GM18505 (cell line): ENCODE results near the gene MAPK8.

ENCODE experiments used
- ATAC-seq: cut with Tn5 transposase; IDR thresholded peaks from one replicate; pipeline ENCODE4 v1.9.1; 2021; ENCODE audit not compliant: unreplicated experiment
- POLR2A ChIP-seq: IDR thresholded peaks from 4 replicates; pipeline ENCODE4 v1.6.1; 2011; ENCODE audit warnings: borderline replicate concordance; ENCODE audit not compliant: insufficient read depth, insufficient read length; ENCODE audit errors: extremely low read depth

MAPK8 gene

GRCh38 chr10:48439031-48439430 lies 132.6 kb downstream of the MAPK8 start:
- TF ChIP-seq POLR2A: no peak
- ATAC-seq: no peak

DNA sequence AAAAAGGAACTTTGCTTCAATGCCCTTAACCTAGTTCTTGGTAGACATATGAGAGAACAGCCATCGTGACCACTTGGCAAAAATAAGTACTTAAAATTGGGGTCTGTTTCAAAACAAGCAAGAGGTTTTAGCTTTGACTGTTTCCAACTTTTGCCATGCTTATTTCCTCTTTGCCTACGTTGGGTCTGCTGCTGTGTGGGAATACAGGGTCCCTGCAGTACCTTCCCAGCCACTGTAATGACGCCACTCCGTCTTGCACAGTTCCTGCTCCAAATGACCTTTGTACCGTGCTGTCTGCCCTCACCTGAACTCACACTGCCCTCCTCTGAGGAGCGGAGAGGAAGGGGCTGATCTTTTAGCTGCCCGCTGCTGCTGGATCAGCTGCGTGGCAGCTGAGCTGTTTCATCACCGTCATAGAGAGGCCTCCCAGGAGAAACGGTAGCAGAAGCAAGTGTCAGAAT lies 133.1 kb downstream of the MAPK8 start:
- ATAC-seq: no peak
- TF ChIP-seq POLR2A: no peak

- TF ChIP-seq POLR2A: no peak
- ATAC-seq: no peak
Observed at GRCh38 chr10:48440771-48441170, 134.3 kb downstream of the MAPK8 start.

DNA sequence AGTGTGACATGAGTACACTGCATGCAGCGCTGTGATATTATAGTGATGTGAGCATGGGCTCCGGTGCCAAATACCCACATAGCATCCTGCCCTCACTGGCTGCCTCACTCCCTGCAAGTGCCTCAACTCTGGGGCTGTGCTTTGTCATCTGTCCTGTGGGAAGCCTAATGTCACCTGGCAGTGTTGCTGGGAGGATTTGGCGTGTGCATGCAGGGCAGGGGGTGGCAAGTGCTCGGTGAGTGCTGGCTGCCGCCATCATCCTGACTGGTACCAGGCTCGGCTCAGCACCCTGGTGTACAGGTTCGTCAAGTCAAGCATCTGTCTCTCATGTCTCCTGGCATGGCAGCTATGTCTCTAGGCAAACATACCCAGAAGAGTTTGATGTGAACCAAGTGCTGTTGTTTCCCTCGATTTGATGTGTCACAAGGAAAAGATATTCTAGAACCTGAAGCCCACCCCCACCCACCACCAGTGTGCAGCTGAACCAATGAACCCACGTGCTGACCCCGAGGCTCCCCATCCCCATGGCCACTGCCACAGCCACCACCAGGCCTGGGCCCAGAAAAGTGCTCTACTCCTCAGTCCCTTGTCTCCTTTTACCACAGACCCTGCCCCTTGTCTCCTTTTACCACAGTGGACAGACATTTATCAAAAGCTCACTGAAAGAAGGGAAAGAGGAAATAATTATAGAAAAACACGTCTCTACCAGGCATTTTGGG lies 135.8 kb downstream of the MAPK8 start:
- no peak for ATAC-seq
- TF ChIP-seq POLR2A: no peak

DNA sequence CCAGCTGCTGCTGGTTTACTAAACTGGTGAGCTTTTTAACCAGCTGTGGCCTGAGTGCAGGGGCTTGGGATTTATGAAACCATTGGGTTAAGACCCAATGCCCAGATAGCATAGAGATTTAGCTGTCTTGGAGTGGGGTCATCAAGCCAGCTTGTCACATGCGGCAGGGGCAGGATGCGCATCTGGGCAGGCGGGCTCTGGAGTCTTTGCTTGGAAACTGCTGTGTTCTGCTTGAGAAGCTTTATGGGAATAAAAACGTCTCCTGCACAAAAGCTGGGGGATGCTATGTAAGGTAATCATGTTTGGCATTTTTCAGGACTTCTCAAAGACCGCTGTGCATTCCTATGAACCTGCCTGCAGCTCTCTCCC lies 136.3 kb downstream of the MAPK8 start:
- no peak for ATAC-seq
- TF ChIP-seq POLR2A: no peak

DNA sequence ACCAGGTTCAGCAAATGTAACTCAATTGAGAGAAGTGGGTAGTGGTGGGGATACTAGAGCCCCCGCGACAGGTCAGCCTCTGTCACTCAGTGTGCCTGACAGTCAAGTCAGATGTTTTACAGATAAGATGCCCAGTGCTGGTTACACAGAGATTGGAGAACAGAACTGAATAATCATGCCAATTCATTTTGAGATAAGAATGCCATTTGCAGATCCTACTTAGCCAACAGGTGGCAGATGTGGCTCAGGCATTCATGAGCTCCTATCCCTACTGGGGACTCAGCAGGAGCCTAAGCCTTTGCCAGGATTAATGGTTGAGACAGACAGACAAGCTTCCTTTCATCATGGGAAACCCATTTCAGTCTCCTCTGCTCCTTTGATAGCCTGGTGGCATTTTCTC lies 137.8 kb downstream of the MAPK8 start:
- TF ChIP-seq POLR2A: no peak
- ATAC-seq: no peak

DNA sequence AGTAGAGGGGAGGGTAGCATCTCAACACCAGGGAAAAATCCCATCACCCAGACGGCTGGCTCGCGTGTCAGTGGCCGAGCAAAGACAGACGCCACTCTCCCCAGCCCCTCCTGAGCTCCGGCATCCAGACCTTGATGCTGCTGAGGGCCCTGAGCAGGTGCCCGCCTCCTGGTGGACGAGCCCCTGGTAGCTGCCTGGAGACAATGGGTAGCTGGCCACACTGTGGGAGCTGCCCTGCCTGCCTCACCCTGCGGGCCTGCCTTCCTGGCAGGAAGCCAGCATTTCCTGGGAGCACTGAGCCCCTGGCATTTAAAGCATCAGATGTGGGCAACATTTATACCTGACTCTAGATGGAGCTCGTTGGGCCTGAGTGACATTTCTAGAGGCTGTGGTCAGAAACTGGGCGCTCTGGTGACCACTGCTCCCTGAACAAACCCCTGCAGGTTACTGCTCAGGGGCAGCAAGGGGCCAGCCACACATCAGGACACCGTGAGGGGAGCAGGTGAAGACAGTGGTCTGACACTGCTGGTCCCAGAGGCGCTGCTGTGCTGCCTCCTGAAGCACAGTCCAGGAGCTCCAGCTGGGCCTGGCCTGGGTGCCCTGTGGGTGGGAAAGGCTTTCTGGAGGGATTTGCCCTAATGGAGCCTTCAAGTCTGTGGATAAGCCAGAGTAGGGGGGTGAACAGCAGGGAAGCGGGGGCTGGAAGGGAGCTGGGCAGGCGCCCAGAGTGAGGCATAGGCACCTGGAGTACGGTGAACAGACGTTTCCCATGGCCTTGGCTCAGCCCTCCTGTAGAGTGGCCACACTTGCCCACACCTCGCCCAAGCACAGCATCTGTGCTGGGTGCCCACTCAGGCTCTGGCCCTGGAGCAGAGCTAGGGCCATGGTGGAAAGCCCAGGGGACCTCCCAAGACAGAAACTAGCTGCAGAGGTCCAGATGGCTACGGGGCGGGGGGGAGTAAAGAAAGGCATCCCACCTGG lies 138.7 kb downstream of the MAPK8 start:
- ATAC-seq: no peak
- no peak for TF ChIP-seq POLR2A

DNA sequence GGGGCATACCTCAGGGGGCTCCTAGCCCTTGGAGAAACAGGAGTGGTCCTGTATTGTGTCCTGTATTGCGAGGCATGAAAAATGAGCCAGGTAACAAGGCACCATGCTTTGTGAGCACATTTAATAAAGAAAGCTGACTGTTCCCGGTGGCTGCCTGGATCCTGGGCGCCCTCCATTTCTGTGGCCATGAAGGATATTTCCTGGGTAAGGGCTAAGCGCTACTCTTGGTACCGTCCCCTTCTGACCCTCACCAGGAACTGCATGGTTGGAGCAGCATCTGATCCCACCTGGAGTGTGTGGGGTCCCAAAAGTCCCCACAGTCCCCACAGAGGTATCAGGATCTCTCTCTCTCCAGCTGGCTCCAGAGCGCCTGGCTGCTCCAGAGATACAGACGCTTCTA lies 139.5 kb downstream of the MAPK8 start:
- TF ChIP-seq POLR2A: no peak
- no peak for ATAC-seq

DNA sequence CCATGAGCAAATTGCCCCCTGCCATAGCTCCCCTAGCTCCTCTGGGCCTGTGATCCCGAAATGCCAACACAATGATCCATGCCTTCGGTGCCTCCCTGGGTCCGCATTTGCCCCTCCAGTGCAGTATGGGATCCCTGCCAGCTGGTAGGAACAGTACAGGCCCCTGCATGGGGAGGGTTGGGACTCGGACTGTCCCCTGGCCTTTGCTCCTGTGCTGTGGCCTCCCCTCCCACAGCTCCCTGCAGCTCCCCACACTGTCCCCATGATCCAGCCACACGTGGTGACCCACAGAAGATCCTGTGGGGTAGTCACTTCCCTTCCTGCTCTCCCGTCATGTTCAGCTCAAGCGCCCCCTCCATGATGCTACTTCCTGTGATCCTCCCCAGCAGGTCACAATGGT lies 140.3 kb downstream of the MAPK8 start:
- TF ChIP-seq POLR2A: no peak
- ATAC-seq: no peak

DNA sequence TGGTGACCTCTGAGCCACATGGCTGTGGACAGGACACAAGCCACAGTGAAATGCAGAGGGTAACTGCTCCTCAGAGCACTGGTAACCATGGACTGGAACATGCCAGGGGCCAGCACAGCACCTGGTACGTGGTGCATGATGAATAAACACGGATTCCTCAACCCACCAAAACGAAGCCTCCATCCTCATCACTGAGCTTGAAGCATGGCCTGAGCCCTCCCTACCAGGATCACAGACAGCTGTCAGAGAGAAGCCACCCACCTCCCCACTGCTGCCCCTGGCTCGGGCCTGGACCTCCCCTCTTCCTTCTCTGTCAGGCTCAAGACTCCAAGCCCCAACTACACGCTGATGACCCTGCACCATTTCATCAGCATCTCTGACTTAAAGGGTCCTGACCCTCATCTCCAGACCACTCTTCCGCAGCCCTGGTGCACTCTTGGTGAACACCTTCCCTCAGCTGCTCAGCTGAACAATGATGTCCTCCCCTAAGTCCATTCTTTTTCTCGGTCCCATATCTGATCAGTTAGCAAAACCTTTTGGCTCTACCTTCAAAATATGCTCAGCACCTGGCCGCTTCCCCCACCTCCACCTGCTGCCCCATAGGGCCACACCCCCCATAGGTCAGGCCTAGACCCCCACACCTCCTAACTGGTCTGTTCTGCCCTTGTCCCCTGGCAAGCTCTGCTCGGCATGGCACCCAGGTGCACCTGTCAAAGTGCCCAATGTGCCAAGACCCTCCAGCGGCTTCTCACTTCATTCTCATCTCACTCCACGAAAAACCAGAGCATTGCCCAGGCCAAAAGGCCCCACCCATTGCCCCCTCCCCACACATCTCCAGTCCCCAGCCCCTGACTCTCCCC lies 141.1 kb downstream of the MAPK8 start:
- no peak for ATAC-seq
- no peak for TF ChIP-seq POLR2A

- no peak for ATAC-seq
- no peak for TF ChIP-seq POLR2A
Observed at GRCh38 chr10:48448796-48449195, 142.3 kb downstream of the MAPK8 start.

GRCh38 chr10:48449501-48450232 lies 143.2 kb downstream of the MAPK8 start:
- TF ChIP-seq POLR2A: no peak
- ATAC-seq: no peak

DNA sequence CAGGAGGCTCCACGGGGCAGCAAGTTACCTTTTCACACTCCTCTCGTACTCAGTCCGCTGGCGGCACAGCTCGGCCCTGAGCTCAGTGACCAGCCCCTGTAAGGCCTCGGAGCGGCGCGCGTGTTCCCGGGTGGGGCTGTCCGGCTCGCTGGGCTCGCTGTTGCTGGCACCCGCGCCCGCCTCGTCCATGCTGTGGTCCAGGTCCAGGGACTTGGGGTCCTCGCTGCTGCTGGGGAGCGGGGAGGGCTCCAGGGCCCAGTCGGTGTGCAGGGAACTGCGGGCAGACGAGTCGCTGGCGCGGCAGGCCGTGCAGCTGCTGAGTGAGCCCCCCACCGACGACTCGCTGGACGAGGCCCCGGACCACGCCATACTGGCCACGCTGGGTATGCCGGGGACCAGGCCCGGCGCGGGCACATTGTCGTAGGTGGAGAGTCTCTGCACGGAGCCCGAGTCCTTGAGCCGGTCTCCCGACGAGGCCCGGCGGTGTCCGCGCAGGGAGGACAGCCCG lies 143.8 kb downstream of the MAPK8 start:
- no peak for ATAC-seq
- TF ChIP-seq POLR2A: no peak
